Type B pancreatic cell (in vitro differentiated cells): ENCODE data around the gene FCER2. TPM values are rescaled to one million over a fixed set of nuclear protein-coding genes. Genes with fewer than 3 reads are reported as not detected.

Source experiments
- DNase-seq: peaks from one replicate; pipeline ENCODE4 v3.0.0; 2021; ENCODE audit warnings: mixed read lengths; ENCODE audit not compliant: unreplicated experiment; ENCODE audit errors: extremely low spot score
- H3K27ac Mint-ChIP-seq: 2 replicates; pipeline ENCODE4 v1.8.0; 2021; ENCODE audit warnings: mild to moderate bottlenecking, mixed read lengths
- H3K27me3 Mint-ChIP-seq: 2 replicates; pipeline ENCODE4 v1.8.0; 2021; ENCODE audit warnings: mixed read lengths
- H3K36me3 Mint-ChIP-seq: 2 replicates; pipeline ENCODE4 v1.8.0; 2021; ENCODE audit warnings: mixed read lengths
- H3K4me1 Mint-ChIP-seq: one replicate; pipeline ENCODE4 v1.8.0; 2021; ENCODE audit warnings: mixed read lengths; ENCODE audit not compliant: unreplicated experiment
- H3K4me3 Mint-ChIP-seq: 2 replicates; pipeline ENCODE4 v1.8.0; 2021; ENCODE audit warnings: mild to moderate bottlenecking, mixed read lengths
- H3K9me3 Mint-ChIP-seq: 2 replicates; pipeline ENCODE4 v1.8.0; 2021; ENCODE audit warnings: mixed read lengths
- total RNA-seq: library from RNA; stranded (reverse); gene quantifications from 2 replicates; pipeline ENCODE4 v1.2.1, GENCODE V29; 2021; ENCODE audit warnings: low replicate concordance
- TF ChIP-seq, protein P1 (sequence below): fragments of 200-600 bp; sonication (generic); conservative IDR thresholded peaks from 2 replicates; pipeline ENCODE4 v1.5.0; 2021; ENCODE audit warnings: antibody characterized with exemption, mild to moderate bottlenecking

Gene FCER2
- total RNA-seq, 1 donor from 2014 or later, result not detected

DNA sequence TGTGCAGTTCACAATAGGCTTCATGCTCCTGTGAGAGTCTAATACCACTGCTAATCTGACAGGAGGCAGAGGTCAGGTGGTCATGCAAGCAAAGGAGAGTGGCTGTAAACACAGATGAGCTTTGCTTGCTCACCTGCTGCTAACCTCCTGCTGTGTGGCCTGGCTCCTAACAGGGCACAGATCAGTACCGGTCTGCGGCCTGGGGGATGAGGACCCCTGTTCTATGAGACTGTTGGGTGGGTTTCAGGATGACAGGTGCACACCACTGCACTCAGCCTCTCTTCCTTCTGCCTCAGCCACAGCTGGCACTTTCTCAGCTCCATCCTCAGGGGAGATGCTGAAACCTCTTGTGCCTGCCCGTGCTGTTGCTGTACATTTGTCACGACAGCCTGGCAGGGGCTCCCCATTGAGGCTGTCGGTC is 20.3 kb upstream of the FCER2 start:
- H3K4me1 Mint-ChIP-seq, result no peaks in the 10 kb centered on the region
- no peak for DNase-seq
- H3K9me3 Mint-ChIP-seq, result no peaks in the 10 kb centered on the region
- TF ChIP-seq, protein P1, sequence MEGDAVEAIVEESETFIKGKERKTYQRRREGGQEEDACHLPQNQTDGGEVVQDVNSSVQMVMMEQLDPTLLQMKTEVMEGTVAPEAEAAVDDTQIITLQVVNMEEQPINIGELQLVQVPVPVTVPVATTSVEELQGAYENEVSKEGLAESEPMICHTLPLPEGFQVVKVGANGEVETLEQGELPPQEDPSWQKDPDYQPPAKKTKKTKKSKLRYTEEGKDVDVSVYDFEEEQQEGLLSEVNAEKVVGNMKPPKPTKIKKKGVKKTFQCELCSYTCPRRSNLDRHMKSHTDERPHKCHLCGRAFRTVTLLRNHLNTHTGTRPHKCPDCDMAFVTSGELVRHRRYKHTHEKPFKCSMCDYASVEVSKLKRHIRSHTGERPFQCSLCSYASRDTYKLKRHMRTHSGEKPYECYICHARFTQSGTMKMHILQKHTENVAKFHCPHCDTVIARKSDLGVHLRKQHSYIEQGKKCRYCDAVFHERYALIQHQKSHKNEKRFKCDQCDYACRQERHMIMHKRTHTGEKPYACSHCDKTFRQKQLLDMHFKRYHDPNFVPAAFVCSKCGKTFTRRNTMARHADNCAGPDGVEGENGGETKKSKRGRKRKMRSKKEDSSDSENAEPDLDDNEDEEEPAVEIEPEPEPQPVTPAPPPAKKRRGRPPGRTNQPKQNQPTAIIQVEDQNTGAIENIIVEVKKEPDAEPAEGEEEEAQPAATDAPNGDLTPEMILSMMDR, result no peak
- H3K27ac Mint-ChIP-seq, result no peak overlapping the region
- H3K4me3 Mint-ChIP-seq, result no peak overlapping the region
- H3K36me3 Mint-ChIP-seq, result no peaks in the 10 kb centered on the region
- H3K27me3 Mint-ChIP-seq, result peaks cover 14% of the 10 kb centered on the region

DNA sequence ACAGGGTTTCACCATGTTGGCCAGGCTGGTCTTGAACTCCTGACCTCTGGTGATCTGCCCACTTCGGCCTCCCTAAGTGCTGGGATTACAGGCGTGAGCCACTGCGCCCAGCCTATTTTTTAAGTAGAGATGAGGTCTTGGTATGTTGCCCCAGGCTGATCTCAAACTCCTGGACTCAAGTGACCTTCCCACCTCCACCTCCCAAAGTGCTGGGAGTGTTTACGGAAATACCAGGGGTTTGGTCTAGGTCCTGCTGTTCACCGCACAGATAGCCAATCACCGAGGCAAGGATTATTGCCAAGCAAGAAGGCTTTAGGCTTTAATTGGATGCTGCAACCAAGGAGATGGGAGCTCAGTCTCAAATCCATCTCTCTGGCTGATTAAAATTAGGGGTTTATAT is 18.4 kb upstream of the FCER2 start:
- TF ChIP-seq, protein P1, result no peak
- H3K9me3 Mint-ChIP-seq, result peaks cover 5% of the 10 kb centered on the region
- no peak overlapping the region for H3K4me3 Mint-ChIP-seq
- no peaks in the 10 kb centered on the region for H3K36me3 Mint-ChIP-seq
- H3K4me1 Mint-ChIP-seq, result no peaks in the 10 kb centered on the region
- no peak for DNase-seq
- no peak overlapping the region for H3K27ac Mint-ChIP-seq
- peaks cover 9% of the 10 kb centered on the region for H3K27me3 Mint-ChIP-seq

DNA sequence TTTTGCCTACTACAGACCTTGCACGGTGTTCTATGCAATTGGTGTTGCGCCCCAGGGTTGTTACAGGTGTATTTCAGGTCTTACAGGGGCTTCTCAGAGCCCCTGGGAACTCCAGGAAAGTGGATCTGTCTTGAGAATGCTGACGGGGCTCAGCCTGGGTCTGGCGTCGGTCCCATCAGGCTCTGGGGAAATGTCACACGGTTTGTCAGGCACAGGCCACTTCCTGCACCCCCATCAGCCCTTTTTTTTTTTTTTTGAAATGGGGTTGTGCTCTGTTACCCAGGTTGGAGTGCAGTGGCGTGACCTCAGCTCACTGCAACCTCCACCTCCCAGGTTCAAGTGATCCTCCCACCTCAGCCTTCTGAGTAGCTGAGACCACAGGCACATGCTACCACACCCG is 16.7 kb upstream of the FCER2 start:
- H3K27ac Mint-ChIP-seq, result no peak overlapping the region
- no peak overlapping the region for H3K4me3 Mint-ChIP-seq
- peaks cover 9% of the 10 kb centered on the region for H3K27me3 Mint-ChIP-seq
- peaks cover 5% of the 10 kb centered on the region for H3K9me3 Mint-ChIP-seq
- no peaks in the 10 kb centered on the region for H3K4me1 Mint-ChIP-seq
- TF ChIP-seq, protein P1, result no peak
- no peaks in the 10 kb centered on the region for H3K36me3 Mint-ChIP-seq
- DNase-seq, result no peak

DNA sequence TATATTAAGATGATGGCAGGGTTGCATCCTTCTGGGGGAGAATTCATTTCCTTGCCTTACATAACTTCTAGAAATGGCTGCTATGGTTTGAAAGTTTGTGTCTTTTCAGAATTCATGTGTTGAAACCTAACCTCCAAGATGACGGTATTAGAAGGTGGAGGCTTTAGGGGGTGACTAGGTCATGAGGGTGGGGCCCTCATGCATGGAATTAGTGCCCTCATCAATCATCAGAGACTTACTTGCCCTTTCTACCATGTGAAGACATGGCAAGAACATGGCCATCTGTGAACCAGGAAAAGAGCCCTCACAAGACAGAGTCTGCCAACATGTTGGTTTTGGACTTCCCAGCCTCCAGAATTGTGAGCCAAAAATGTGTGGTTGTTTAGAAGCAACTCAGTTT is 14.8 kb upstream of the FCER2 start:
- TF ChIP-seq, protein P1, result no peak

DNA sequence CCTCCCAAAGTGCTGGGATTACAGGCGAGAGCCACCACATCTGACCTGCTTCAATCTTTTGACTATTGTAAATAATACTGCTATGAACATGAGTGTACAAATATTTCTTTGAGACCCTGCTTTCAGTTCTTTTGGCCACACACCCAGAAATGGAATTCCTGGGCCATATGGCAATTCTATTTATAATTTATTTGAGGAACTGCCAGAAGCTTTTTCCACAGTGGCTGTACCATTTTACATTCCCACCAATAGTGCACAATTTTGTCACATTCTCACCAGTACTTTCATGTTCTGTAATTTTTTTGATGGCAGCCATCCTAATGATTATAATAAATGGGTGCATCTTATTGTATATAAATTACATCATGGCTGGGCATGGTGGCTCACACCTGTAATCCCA is 13.7 kb upstream of the FCER2 start:
- Mint-ChIP-seq H3K27me3 (peaks cover 5% of the 10 kb centered on the region), H3K36me3 (no peaks in the 10 kb centered on the region), H3K27ac (no peak overlapping the region), H3K4me1 (no peaks in the 10 kb centered on the region), H3K4me3 (no peak overlapping the region), H3K9me3 (peaks cover 5% of the 10 kb centered on the region)
- TF ChIP-seq, protein P1, result no peak
- DNase-seq, result no peak

More for the DNA sequence above, 14.8 kb upstream of the FCER2 start:
- no peak overlapping the region for H3K4me3 Mint-ChIP-seq
- H3K36me3 Mint-ChIP-seq, result no peaks in the 10 kb centered on the region
- peaks cover 5% of the 10 kb centered on the region for H3K9me3 Mint-ChIP-seq
- no peak overlapping the region for H3K27ac Mint-ChIP-seq
- H3K27me3 Mint-ChIP-seq, result peaks cover 5% of the 10 kb centered on the region
- no peaks in the 10 kb centered on the region for H3K4me1 Mint-ChIP-seq
- DNase-seq, result no peak

DNA sequence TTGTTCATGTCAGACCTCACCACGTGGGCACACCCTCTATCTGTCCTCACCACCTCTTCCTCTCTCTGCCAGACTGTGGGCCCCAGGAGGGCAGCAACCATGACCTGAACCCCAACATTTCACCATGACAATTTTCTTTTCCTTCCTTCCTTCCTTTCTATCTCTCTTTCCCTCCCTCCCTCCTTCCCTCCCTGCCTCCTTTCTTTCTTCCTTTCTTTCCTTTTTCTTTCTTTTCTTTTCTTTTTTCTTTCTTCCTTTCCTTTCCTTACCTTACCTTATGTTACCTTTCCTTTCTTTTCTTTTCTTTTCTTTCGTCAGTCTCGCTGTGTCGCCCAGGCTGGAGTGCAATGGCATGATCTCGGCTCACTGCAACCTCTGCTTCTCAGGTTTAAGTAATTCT is 8.7 kb upstream of the FCER2 start:
- H3K9me3 Mint-ChIP-seq, result no peaks in the 10 kb centered on the region
- DNase-seq, result no peak
- no peak overlapping the region for H3K27ac Mint-ChIP-seq
- no peak overlapping the region for H3K4me3 Mint-ChIP-seq
- H3K4me1 Mint-ChIP-seq, result no peaks in the 10 kb centered on the region
- peaks cover 3% of the 10 kb centered on the region for H3K27me3 Mint-ChIP-seq
- H3K36me3 Mint-ChIP-seq, result no peaks in the 10 kb centered on the region
- TF ChIP-seq, protein P1, result no peak
